Dedifferentiated amniotic fluid mesenchymal stem cell (primary cell): Measurements from ENCODE around the gene MTMR3.

ENCODE experiments used
- DNase-seq: peaks from one replicate; pipeline ENCODE4 v3.0.0-alpha.2; 2016; ENCODE audit errors: extremely low spot score

The MTMR3 gene

GRCh38 chr22:29914991-29915533 is 32.1 kb downstream of the MTMR3 start:
- peak; percentile 20 for DNase-seq

- DNase-seq = no peak
Observed at GRCh38 chr22:29916007-29916544, 33.1 kb downstream of the MTMR3 start.

- no peak for DNase-seq
Observed at GRCh38 chr22:29917052-29917902, 34.3 kb downstream of the MTMR3 start.

GRCh38 chr22:29925402-29925801 is 42.4 kb downstream of the MTMR3 start:
- DNase-seq = no peak

- DNase-seq = no peak
Observed at GRCh38 chr22:29926057-29926456, 43.1 kb downstream of the MTMR3 start.

- DNase-seq = no peak
Observed at GRCh38 chr22:29932136-29932535, 49.2 kb downstream of the MTMR3 start.

GRCh38 chr22:29933619-29934018 is 50.6 kb downstream of the MTMR3 start:
- no peak for DNase-seq

- no peak for DNase-seq
Observed at GRCh38 chr22:29934596-29934995, 51.6 kb downstream of the MTMR3 start.

- DNase-seq = no peak
Observed at GRCh38 chr22:29936186-29936585, 53.2 kb downstream of the MTMR3 start.

GRCh38 chr22:29937940-29938693 is 55.1 kb downstream of the MTMR3 start:
- DNase-seq = no peak

GRCh38 chr22:29940526-29940925 is 57.6 kb downstream of the MTMR3 start:
- DNase-seq = no peak

GRCh38 chr22:29944339-29944738 is 61.4 kb downstream of the MTMR3 start:
- DNase-seq = no peak

- DNase-seq = no peak
Observed at GRCh38 chr22:29945435-29945834, 62.5 kb downstream of the MTMR3 start.

GRCh38 chr22:29946220-29946619 is 63.2 kb downstream of the MTMR3 start:
- no peak for DNase-seq

GRCh38 chr22:29947410-29948384 is 64.7 kb downstream of the MTMR3 start:
- peak; percentile 24 for DNase-seq

- no peak for DNase-seq
Observed at GRCh38 chr22:29948385-29948769, 65.4 kb downstream of the MTMR3 start.

GRCh38 chr22:29949872-29950271 is 66.9 kb downstream of the MTMR3 start:
- DNase-seq = no peak

GRCh38 chr22:29951791-29952413 is 68.9 kb downstream of the MTMR3 start:
- no peak for DNase-seq

- DNase-seq = no peak
Observed at GRCh38 chr22:29954203-29954855, 71.4 kb downstream of the MTMR3 start.

GRCh38 chr22:29956680-29957079 is 73.7 kb downstream of the MTMR3 start:
- no peak for DNase-seq
